GM19324 (cell line): Measurements from ENCODE around the gene SLCO4A1.

Source experiments
- ATAC-seq: cut with Tn5 transposase; IDR thresholded peaks from one replicate; pipeline ENCODE4 v1.9.1; 2021; ENCODE audit warnings: mild to moderate bottlenecking, moderate library complexity; ENCODE audit not compliant: unreplicated experiment, low FRiP score

Gene SLCO4A1, protein sequence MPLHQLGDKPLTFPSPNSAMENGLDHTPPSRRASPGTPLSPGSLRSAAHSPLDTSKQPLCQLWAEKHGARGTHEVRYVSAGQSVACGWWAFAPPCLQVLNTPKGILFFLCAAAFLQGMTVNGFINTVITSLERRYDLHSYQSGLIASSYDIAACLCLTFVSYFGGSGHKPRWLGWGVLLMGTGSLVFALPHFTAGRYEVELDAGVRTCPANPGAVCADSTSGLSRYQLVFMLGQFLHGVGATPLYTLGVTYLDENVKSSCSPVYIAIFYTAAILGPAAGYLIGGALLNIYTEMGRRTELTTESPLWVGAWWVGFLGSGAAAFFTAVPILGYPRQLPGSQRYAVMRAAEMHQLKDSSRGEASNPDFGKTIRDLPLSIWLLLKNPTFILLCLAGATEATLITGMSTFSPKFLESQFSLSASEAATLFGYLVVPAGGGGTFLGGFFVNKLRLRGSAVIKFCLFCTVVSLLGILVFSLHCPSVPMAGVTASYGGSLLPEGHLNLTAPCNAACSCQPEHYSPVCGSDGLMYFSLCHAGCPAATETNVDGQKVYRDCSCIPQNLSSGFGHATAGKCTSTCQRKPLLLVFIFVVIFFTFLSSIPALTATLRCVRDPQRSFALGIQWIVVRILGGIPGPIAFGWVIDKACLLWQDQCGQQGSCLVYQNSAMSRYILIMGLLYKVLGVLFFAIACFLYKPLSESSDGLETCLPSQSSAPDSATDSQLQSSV

GRCh38 chr20:62642051-62642665 is at the start of gene SLCO4A1:
TSS of gene SLCO4A1 (plus strand) at chr20:62642503. CDS start at chr20:62656455, 13,952 bp downstream.
- ATAC-seq: peak; percentile 70

GRCh38 chr20:62592506-62593177 is 49.7 kb upstream of the SLCO4A1 start:
- no peak for ATAC-seq

GRCh38 chr20:62593616-62594015 is 48.7 kb upstream of the SLCO4A1 start:
- ATAC-seq: no peak

- no peak for ATAC-seq
These were observed 47.2 kb upstream of the SLCO4A1 start for GRCh38 chr20:62595069-62595468.

DNA sequence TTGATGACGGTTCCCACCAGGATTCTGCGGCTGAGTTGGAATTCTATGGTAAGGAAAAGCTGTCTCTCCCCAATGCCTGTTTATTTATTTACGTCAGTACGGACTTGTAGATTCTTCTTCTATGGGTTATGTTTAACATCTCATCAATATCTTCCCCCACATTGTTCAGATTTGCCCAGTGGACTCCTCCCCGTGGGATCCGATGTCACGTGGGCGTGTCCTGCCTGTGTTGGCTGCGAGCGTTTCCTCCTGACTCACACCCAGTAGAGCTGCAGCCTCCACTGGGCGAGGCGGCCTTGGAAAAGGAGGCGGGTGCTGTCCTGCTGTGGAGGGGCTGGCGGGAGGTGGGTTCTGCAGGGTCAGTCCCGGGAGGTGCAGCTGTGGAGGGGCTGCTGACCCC is 46.8 kb upstream of the SLCO4A1 start:
- no peak for ATAC-seq

DNA sequence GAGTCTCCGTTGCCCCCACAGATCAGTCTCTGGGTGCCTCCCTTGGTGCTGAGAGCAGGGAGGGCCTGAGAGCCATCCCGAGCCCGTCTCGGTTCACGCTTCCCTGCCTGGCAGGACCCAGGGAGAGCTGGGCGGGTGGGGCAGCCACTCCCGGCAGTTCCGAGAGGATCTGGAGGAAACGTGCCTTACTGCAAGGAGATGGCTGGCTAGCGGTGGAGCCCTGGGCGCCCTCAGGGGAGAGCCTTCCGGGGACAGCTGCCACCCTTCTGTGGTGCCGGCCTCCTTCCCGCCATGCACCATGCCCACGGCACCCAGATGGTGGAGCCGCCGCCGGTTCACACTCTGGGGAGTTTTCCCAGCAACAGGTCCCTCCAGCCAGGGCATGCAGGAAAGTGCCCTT is 45.8 kb upstream of the SLCO4A1 start:
- no peak for ATAC-seq

GRCh38 chr20:62596921-62597320 is 45.4 kb upstream of the SLCO4A1 start:
- ATAC-seq: no peak

DNA sequence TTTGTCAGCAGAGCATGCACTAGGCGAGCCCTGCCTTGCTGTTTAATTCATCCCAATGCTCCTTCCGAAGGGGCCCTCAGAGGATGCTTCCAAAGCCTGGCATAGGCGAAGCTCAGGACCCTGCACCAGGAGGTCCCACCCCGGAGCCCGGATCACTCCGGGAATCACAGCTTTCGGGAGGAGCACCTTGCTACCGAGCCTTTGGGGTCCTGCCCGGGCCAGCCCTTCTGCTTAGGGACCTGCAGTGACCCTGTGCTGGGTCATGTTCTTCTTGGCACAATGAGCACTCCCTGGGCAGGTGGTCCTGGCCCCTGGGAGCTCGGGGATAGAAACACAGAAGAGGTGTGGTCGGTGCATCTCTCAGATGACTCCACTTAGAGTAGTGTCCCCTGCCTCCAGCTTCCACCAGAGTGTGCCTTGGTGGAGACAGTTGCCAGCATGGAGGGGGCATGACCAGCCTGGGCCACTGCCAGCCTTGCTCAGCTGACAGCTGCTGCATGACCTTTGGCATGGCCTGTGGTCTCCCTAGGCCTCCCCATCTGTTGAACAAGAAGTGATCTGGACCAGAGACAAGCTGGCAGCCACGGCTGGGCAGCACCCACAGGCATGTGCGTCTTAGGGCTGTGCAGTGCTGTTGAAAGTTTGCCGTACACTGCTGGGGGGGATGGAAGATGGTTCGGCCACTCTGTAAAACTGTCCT is 44.7 kb upstream of the SLCO4A1 start:
- no peak for ATAC-seq

DNA sequence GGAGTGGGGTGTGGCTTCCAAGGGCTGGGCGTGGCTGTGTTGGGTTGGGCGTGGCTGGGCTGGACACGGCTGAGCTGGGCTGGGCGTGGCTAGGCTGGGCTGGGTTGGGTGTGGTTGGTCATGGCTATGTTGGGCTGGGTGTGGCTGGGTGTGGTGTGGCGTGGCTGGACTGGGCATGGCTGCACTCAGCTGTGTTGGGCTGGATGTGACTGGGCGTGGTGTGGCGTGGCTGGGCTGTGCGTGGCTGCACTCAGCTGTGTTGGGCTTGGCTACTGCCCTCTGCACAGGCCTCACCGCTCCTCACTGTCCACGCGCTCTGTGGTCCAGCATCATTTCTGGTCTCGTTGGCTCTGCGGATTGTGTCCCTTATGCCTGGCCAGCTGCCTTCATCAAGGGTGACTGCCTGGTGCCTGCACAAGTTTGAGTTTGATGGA is 43.5 kb upstream of the SLCO4A1 start:
- ATAC-seq: no peak

DNA sequence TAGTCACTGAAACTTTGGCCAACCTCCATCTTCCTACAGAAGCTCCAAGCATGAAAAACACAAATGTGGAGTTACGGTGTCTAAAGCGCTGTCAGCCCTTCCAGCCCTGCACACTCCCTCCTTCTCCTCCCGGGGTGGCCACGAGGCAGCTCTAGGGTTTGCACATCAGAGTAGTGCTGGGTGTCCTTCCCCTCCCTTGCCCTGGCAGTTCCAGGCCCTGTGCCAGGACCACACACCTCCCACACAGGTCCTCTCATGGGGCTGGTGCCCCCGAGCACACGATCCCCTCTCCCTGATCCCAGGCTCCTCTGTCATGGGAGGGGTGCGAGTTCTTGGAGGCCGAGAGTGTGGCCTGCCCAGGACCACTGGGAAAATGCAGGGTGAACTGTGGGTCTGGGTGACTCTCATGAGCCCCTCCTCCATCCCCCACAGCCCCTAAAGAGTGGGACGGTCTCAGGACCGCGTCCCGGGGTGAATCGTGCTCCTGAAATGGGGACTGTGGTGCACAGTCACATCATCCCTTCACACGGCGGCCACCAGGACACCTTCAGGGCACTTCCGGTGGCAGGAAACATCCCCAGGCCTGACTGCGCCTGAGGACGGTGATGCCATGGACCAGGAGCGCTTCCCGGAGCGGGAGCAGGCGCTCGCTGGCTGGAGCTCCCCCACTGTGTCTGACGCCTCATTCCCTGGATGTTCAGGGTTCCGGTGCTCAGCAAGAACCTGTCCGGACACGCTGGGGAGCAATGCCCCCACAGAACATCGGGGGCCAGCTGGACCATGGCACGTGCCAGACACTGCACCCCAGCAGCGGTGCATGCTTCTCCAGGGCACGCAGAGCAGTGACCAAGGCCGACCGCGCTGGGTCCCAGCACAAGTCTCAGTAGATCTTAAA is 42.8 kb upstream of the SLCO4A1 start:
- no peak for ATAC-seq

DNA sequence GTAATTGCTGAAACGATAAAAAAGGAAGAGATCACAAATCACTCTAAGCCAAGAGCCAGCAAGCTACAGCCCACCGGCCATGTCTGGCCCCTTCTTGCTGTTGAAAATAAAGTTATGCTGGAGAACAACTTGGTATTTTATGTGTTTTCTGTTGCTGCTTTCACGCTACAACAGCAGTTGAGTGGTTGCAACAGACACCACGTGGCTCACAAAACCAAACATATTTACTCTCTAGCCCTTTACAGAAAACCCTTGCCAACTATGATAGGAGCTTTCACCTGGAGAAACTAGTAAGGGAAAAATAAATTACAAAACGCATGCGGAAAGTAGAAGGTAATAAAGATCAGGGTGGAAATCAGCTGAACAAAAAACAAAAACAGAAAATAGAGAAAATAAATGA is 41.1 kb upstream of the SLCO4A1 start:
- ATAC-seq: no peak

DNA sequence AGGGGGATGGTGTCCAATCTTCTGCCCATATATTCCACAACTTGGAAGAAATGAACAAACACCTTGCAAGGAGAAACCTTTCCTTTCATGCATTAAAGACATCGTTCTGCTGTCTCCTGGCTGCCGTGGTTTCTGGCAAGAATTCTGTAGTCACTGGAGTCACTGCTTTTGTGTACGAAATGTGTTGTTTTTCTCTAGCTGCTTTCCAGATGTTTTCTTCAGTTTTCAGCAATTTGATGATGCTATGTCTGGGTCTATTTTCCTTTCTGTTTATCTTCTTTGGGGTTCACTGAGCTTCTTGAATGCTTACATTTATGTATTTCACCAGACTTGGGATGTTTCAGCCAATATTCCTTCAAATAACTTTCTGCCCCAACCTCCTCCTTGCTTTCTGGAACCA is 40.6 kb upstream of the SLCO4A1 start:
- ATAC-seq: no peak

- no peak for ATAC-seq
These were observed 39.8 kb upstream of the SLCO4A1 start for GRCh38 chr20:62602550-62602949.

- no peak for ATAC-seq
These were observed 39.0 kb upstream of the SLCO4A1 start for GRCh38 chr20:62603021-62603906.

DNA sequence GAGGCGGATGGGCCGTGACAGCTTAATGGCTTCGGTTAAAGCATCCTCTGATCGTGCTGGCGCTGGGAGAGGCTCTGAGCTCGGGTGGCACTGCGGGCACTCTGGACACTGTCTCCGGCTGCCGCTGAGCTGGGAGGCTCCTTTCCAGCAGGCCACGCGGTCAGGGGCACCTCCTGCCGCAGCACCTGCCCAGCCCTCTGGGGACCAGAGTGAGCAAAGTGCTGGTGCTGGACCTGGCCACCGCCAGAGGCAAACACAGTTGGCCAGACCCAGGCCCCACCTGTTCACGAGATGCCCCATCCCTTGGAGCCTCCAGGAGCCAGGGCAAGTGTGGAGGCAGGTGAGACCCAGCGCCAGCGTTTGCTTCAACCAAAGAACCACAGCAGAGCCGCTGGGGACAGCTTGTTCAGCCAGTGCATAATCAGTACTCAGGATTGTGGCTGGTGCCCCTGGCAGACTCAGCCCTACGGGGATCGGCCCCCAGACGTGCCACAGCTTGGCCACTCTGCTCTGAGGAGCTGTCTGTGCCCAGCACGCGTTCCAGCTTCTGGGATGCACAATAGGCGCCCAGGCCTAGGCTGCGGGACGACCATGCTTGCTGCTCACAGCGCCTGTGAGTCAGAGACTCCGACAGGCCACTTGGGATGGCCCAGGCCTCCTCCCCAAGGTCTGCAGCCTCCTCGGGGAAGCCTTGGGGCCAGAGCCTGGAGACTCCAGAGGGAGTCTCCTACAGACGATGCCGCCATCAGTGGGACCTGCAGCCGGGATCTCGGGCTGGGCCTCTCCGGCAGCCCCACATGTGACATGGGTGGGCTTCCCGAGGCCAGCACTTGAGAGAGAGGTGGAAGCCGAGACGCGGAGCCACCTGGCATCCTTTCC is 38.2 kb upstream of the SLCO4A1 start:
- no peak for ATAC-seq

DNA sequence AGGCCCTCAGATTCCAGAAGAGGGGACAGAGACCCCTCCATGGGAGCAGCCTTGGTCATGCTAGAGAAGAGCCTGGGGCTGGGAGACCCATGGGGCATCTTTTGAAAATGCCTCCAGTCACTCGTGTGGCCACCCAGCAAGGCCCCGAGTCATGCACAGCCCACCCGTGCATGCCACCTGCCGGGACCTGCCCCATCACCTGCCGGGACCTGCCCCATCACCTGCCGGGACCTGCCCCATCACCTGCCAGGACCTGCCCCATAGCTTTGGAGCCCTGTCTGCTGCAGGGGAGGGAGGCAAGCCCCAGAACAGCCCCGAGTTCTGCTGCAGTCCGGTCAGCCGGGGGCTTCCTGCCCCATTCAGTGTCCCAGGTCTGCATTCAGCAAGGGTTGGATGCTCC is 37.5 kb upstream of the SLCO4A1 start:
- ATAC-seq: no peak

DNA sequence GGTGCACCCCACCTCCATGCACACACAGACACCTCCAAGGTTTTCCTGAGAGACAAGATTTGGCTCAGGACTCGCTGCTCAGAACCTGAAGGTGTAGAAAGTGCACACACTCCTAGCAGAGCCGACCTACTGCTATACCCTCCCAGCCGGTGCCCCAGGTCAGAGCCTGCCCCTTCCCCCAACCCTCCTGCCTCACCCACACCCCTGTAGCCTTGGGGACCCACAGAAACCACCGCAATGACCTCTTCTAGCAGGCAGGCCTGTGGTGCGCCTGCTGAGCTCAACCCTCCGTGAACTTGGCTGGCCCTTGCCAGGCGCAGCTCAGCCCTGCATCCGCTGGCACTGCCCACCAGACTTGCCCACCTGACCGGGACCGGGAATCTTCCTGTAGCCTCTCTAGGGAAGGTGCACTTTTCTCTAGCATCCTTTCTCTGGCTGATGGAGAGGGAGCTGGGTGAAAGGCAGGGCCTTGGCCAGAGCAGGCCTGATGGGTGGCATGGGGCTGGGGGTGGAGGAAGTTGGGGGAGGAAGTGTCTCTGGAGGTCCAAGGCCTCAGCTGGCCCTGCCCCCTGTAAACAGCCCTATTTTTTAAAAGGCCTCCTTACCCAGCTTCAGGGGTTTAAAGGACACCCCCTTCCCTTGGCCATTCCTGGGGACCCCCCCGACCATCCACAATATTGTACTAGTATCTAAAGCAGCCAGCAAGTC is 36.9 kb upstream of the SLCO4A1 start:
- ATAC-seq: no peak
